ENCODE results near the gene HMBS.
A peak's percentile ranks its signal among the peaks of the same experiment; 100 is the strongest.

Gene HMBS

GRCh38 chr11:119061256-119061655, 23.4 kb upstream of the HMBS start:
- Histone ChIP-seq H3K36me3 (no peaks in the 10 kb centered on the region), H3K27me3 (no peaks in the 10 kb centered on the region), H3K27ac (no peak overlapping the region), H3K4me3 (no peak overlapping the region), H3K9me3 (no peaks in the 10 kb centered on the region), H3K4me1 (peaks cover 0 to 30% (median 15%) of the 10 kb centered on the region in 4 donors)
- no peak for TF ChIP-seq CTCF (IDR thresholded peaks at IDR 0.05)
- no peak for DNase-seq
- intact Hi-C loops (cut with DNase I; ENCODE audit: low total_unique reads): no loop called here

GRCh38 chr11:119062779-119063178, 21.9 kb upstream of the HMBS start:
- peak; percentile 55 to 74 for DNase-seq
- Histone ChIP-seq H3K27me3 (no peaks in the 10 kb centered on the region), H3K4me3 (no peak overlapping the region), H3K36me3 (no peaks in the 10 kb centered on the region), H3K9me3 (no peaks in the 10 kb centered on the region), H3K4me1 (peaks cover 0 to 32% (median 19%) of the 10 kb centered on the region in 4 donors), H3K27ac (peak overlapping the region in 1 of 2 donors; percentile 32)
- intact Hi-C loops (cut with DNase I; ENCODE audit: low total_unique reads): no loop called here
- TF ChIP-seq CTCF (IDR thresholded peaks at IDR 0.05): no peak

- Histone ChIP-seq H3K27me3 (no peaks in the 10 kb centered on the region), H3K4me1 (peaks cover 0 to 43% (median 28%) of the 10 kb centered on the region in 4 donors), H3K27ac (no peak overlapping the region), H3K9me3 (no peaks in the 10 kb centered on the region), H3K4me3 (no peak overlapping the region), H3K36me3 (peaks cover 3 to 6% (median 4%) of the 10 kb centered on the region in 3 donors)
- intact Hi-C loops (cut with DNase I; ENCODE audit: low total_unique reads): no loop called here
- TF ChIP-seq CTCF (IDR thresholded peaks at IDR 0.05): no peak
- no peak for DNase-seq
Observed at GRCh38 chr11:119065369-119065768, 19.3 kb upstream of the HMBS start.

GRCh38 chr11:119067371-119068222, 17.1 kb upstream of the HMBS start, which contains the start of gene VPS11:
TSS of gene VPS11 (plus strand) at chr11:119067818. CDS start at chr11:119067824, 6 bp downstream.
- Histone ChIP-seq H3K4me1 (peaks cover 0 to 40% (median 28%) of the 10 kb centered on the region in 4 donors), H3K4me3 (peak within 1 kb of the TSS; percentile 69 to 81), H3K27ac (peak within 1 kb of the TSS; percentile 85 to 88), H3K9me3 (no peaks in the 10 kb centered on the region), H3K27me3 (no peaks in the 10 kb centered on the region), H3K36me3 (peaks cover 26 to 28% (median 26%) of the 10 kb centered on the region in 3 donors)
- no peak for TF ChIP-seq CTCF (IDR thresholded peaks at IDR 0.05)
- intact Hi-C loops (cut with DNase I; ENCODE audit: low total_unique reads): no loop called here
- peak; percentile 97 to 99 for DNase-seq

GRCh38 chr11:119077839-119078238, 6.8 kb upstream of the HMBS start:
- no peak for TF ChIP-seq CTCF (IDR thresholded peaks at IDR 0.05)
- Histone ChIP-seq H3K36me3 (peaks cover 80 to 100% (median 96%) of the 10 kb centered on the region in 3 donors), H3K27ac (no peak overlapping the region), H3K4me1 (no peaks in the 10 kb centered on the region), H3K4me3 (no peak overlapping the region), H3K27me3 (no peaks in the 10 kb centered on the region), H3K9me3 (no peaks in the 10 kb centered on the region)
- no peak for DNase-seq
- intact Hi-C loops (cut with DNase I; ENCODE audit: low total_unique reads): no loop called here
